ENCODE data around the gene EXOSC6.
"Not testable (repeated sequence)": the region's sequence is repeated elsewhere in the genome, so short reads cannot be mapped to it uniquely, and the experiment has no call there.

The EXOSC6 gene

DNA sequence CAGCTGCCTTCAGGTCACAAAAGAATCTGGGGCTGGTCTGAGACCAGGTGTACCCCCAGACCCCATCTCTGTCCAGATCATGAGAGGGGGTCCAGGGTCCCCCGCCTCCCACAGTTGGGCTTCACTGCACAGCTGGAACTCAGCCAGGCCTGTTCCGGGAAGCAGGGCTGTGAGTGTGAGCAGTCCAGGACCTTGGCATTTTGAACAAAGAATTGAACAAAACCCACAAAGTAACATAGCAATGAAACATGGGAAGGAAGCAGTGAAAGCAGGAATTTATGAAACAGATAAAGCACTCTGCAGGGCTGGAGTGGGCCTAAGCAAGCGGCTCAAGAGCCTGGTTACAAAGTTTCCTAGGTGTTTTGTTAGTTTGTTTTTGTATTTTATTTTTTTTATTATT, 53.1 kb downstream of the EXOSC6 start:
- DNase-seq (ENCODE audit: low spot score) = not testable (repeated sequence)

DNA sequence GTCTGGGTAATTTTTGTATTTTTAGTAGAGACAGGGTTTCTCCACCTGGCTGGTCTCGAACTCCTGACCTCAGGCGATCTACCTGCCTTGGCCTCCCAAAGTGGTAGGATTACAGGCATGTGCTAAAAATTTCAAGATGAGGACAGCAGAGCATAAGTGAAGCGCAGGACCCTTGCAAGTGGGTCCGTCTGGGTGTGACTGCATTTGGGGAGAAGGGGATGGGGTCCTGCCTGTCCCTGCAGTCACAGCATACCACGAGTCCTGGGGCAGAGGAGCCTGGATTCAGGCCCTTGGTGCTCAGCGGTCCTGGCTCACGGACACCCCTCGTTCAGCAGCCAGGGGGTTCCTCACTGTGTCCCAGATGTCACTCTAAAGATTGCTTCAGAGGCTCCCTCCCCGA, 53.5 kb downstream of the EXOSC6 start:
- not testable (repeated sequence) for DNase-seq (ENCODE audit: low spot score)

- not testable (repeated sequence) for DNase-seq (ENCODE audit: low spot score)
Measured at GRCh38 chr16:70197611-70198010, 54.1 kb downstream of the EXOSC6 start.

All from hematopoietic multipotent progenitor cell treated with erythropoietin and hydrocortisone succinate and interleukin-3 and kit ligand, for 17 days (in vitro differentiated cells).